OCI-LY7 (cell line): ENCODE measurements around the gene S100A9.

ENCODE experiments used
- EZH2phosphoT487 ChIP-seq: fragments of 200-600 bp; sonication (generic); IDR thresholded peaks from 2 replicates; pipeline ENCODE4 v1.6.1; 2018; ENCODE audit warnings: low read depth, borderline replicate concordance, mild to moderate bottlenecking, mixed run types, antibody characterized with exemption, low read length, moderate library complexity, mixed read lengths
- TF ChIP-seq, protein P1 (sequence below): fragments of 200-600 bp; sonication (generic); conservative IDR thresholded peaks from 2 replicates; pipeline ENCODE4 v1.5.1; 2014; ENCODE audit warnings: mild to moderate bottlenecking, antibody characterized with exemption, low read length, moderate library complexity, mixed read lengths

GRCh38 chr1:153350321-153350957 lies 7.2 kb upstream of the S100A9 start:
- no peak for TF ChIP-seq EZH2phosphoT487
- TF ChIP-seq, protein P1, sequence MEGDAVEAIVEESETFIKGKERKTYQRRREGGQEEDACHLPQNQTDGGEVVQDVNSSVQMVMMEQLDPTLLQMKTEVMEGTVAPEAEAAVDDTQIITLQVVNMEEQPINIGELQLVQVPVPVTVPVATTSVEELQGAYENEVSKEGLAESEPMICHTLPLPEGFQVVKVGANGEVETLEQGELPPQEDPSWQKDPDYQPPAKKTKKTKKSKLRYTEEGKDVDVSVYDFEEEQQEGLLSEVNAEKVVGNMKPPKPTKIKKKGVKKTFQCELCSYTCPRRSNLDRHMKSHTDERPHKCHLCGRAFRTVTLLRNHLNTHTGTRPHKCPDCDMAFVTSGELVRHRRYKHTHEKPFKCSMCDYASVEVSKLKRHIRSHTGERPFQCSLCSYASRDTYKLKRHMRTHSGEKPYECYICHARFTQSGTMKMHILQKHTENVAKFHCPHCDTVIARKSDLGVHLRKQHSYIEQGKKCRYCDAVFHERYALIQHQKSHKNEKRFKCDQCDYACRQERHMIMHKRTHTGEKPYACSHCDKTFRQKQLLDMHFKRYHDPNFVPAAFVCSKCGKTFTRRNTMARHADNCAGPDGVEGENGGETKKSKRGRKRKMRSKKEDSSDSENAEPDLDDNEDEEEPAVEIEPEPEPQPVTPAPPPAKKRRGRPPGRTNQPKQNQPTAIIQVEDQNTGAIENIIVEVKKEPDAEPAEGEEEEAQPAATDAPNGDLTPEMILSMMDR, result no peak
